ENCODE measurements around the gene ERCC6L. TPM values are rescaled to one million over a fixed set of nuclear protein-coding genes. Genes with fewer than 3 reads are reported as not detected.
"Not testable (repeated sequence)": the region's sequence is repeated elsewhere in the genome, so short reads cannot be mapped to it uniquely, and the experiment has no call there.

The ERCC6L gene
- total and polyA plus RNA-seq, 7 experiments from 2014 or later: 0.11 to 6.6 (median 0.22) TPM

DNA sequence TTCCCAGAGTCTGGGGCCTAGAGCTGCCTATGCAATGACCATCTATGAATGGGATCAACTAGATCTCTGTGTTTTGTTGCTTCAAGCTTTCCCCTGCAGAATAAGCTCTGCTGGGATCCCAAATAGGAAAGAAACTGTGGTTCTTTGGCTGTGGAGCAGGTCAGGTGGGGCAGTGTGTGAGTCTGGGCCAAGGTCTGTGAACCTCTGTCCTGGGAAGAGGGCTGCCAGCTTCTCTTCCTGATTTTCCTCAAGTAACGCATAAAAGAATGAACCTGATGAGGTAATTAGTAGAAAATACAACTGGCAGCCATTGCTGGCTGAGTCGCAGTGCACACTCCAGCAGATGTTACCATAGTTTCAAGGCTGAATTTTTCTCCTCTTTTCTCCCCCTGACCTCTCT, 61.8 kb downstream of the ERCC6L start:
- peaks cover 8 to 9% of the 10 kb centered on the region in 2 donors for H3K4me1 ChIP-seq (ENCODE audit: control insufficient read depth in 2 of 2, insufficient read depth in 2 of 2, low read length in 2 of 2)
- H3K9me3 ChIP-seq (ENCODE audit: control insufficient read depth in 2 of 3, low read length in 3 of 3): no peaks in the 10 kb centered on the region
- Mint-ChIP-seq H3K4me1 (peaks cover 0 to 13% (median 10%) of the 10 kb centered on the region in 7 donors), H3K4me3 (no peak overlapping the region), H3K27ac (no peak overlapping the region), H3K27me3 (peaks cover 0 to 4% (median 0%) of the 10 kb centered on the region in 5 donors), H3K36me3 (no peaks in the 10 kb centered on the region), H3K9me3 (peaks cover 0 to 1% (median 0%) of the 10 kb centered on the region in 11 donors)
- DNase-seq (no peak), ATAC-seq (no peak)
- intact Hi-C loops (cut with micrococcal nuclease): no loop called here
- CTCF ChIA-PET: no interaction called here
- no peaks in the 10 kb centered on the region for H3K36me3 ChIP-seq (ENCODE audit: control insufficient read depth in 2 of 3, insufficient read depth in 3 of 3, low read length in 3 of 3)
- no peaks in the 10 kb centered on the region for H3K27me3 ChIP-seq (ENCODE audit: control insufficient read depth in 2 of 2, insufficient read depth in 2 of 2, low read length in 2 of 2)
- no peak overlapping the region for H3K27ac ChIP-seq (ENCODE audit: low read depth, low read length)
- H3K4me3 ChIP-seq (ENCODE audit: low read length): no peak overlapping the region
- POLR2A ChIA-PET: no interaction called here

DNA sequence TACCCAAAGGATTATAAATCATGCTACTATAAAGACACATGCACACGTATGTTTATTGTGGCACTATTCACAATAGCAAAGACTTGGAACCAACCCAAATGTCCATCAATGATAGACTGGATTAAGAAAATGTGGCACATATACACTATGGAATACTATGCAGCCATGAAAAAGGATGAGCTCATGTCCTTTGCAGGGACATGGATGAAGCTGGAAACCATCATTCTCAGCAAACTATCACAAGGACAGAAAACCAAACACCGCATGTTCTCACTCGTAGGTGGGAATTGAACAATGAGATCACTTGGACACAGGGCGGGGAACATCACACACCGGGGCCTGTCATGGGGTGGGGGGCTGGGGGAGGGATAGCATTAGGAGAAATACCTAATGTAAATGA, 62.5 kb downstream of the ERCC6L start:
- H3K4me1 ChIP-seq (ENCODE audit: control insufficient read depth in 2 of 2, insufficient read depth in 2 of 2, low read length in 2 of 2); H3K27ac ChIP-seq (ENCODE audit: low read depth, low read length); H3K27me3 Mint-ChIP-seq; H3K4me3 ChIP-seq (ENCODE audit: low read length); CTCF ChIA-PET; H3K36me3 Mint-ChIP-seq; DNase-seq; POLR2A ChIA-PET; intact Hi-C loops (cut with micrococcal nuclease); H3K27me3 ChIP-seq (ENCODE audit: control insufficient read depth in 2 of 2, insufficient read depth in 2 of 2, low read length in 2 of 2); H3K9me3 Mint-ChIP-seq; H3K9me3 ChIP-seq (ENCODE audit: control insufficient read depth in 2 of 3, low read length in 3 of 3); ATAC-seq; H3K27ac Mint-ChIP-seq; H3K36me3 ChIP-seq (ENCODE audit: control insufficient read depth in 2 of 3, insufficient read depth in 3 of 3, low read length in 3 of 3); H3K4me3 Mint-ChIP-seq: not testable (repeated sequence)
- peaks cover 0 to 13% (median 10%) of the 10 kb centered on the region in 7 donors for H3K4me1 Mint-ChIP-seq

GRCh38 chrX:72169008-72169728, 69.7 kb downstream of the ERCC6L start:
- Mint-ChIP-seq H3K9me3 (peaks cover 0 to 2% (median 0%) of the 10 kb centered on the region in 11 donors), H3K27ac (peak overlapping the region; percentile 87 to 97 (median 90)), H3K36me3 (no peaks in the 10 kb centered on the region), H3K4me3 (peak overlapping the region; percentile 46 to 89 (median 84)), H3K4me1 (peaks cover 0 to 10% (median 5%) of the 10 kb centered on the region in 7 donors), H3K27me3 (peaks cover 0 to 5% (median 0%) of the 10 kb centered on the region in 5 donors)
- Histone ChIP-seq H3K27ac (ENCODE audit: low read depth, low read length) (peak overlapping the region; percentile 66), H3K9me3 (ENCODE audit: control insufficient read depth in 2 of 3, low read length in 3 of 3) (no peaks in the 10 kb centered on the region), H3K4me3 (ENCODE audit: low read length) (peak overlapping the region; percentile 28), H3K4me1 (ENCODE audit: control insufficient read depth in 2 of 2, insufficient read depth in 2 of 2, low read length in 2 of 2) (no peaks in the 10 kb centered on the region), H3K27me3 (ENCODE audit: control insufficient read depth in 2 of 2, insufficient read depth in 2 of 2, low read length in 2 of 2) (no peaks in the 10 kb centered on the region), H3K36me3 (ENCODE audit: control insufficient read depth in 2 of 3, insufficient read depth in 3 of 3, low read length in 3 of 3) (no peaks in the 10 kb centered on the region)
- POLR2A ChIA-PET: interaction anchor here (2.0 kb wide), 1 partner anchor 12 kb away, joined by 9 read pairs; the partner anchor contains the start of gene PIN4
- intact Hi-C loops (cut with micrococcal nuclease): loop anchor here (1.0 kb wide), 1 partner anchor 12 kb away; the partner anchor contains the start of gene PIN4 (in 2 of the 2)
- CTCF ChIA-PET: interaction anchor here (0.9 kb wide), 1 partner anchor 12 kb away, joined by 4 read pairs; no protein-coding TSS in a partner anchor
- DNase-seq (peak in 7 of 9 donors; percentile 52 to 71 (median 58)), ATAC-seq (peak; percentile 94)

DNA sequence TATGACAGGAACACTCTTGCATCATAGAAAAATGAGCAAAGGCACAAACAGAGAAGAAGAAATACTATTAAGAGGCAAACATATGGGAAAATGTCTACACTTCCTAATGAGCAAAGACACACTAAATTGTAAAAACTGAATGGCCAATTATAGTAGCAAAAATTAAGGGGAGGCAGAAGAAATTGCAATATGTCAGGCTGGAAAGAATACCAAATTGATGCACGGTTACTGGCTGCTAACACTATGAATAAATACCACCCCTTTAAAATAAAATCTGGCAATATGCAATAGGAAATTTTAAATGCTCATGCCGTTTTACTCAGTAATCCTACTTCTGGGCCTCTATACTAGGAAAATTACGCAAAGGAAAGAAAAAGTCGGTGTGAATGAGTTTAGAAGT, 73.3 kb downstream of the ERCC6L start:
- Histone ChIP-seq H3K27me3 (ENCODE audit: control insufficient read depth in 2 of 2, insufficient read depth in 2 of 2, low read length in 2 of 2) (no peaks in the 10 kb centered on the region), H3K36me3 (ENCODE audit: control insufficient read depth in 2 of 3, insufficient read depth in 3 of 3, low read length in 3 of 3) (no peaks in the 10 kb centered on the region), H3K9me3 (ENCODE audit: control insufficient read depth in 2 of 3, low read length in 3 of 3) (no peaks in the 10 kb centered on the region), H3K27ac (ENCODE audit: low read depth, low read length) (no peak overlapping the region), H3K4me1 (ENCODE audit: control insufficient read depth in 2 of 2, insufficient read depth in 2 of 2, low read length in 2 of 2) (no peaks in the 10 kb centered on the region), H3K4me3 (ENCODE audit: low read length) (no peak overlapping the region)
- CTCF ChIA-PET: no interaction called here
- DNase-seq (no peak), ATAC-seq (no peak)
- peaks cover 0 to 10% (median 5%) of the 10 kb centered on the region in 7 donors for H3K4me1 Mint-ChIP-seq
- no peaks in the 10 kb centered on the region for H3K36me3 Mint-ChIP-seq
- H3K27me3 Mint-ChIP-seq: peaks cover 0 to 5% (median 0%) of the 10 kb centered on the region in 5 donors
- H3K27ac Mint-ChIP-seq: no peak overlapping the region
- POLR2A ChIA-PET: no interaction called here
- H3K9me3 Mint-ChIP-seq: peaks cover 0 to 2% (median 0%) of the 10 kb centered on the region in 11 donors
- intact Hi-C loops (cut with micrococcal nuclease): no loop called here
- no peak overlapping the region for H3K4me3 Mint-ChIP-seq

DNA sequence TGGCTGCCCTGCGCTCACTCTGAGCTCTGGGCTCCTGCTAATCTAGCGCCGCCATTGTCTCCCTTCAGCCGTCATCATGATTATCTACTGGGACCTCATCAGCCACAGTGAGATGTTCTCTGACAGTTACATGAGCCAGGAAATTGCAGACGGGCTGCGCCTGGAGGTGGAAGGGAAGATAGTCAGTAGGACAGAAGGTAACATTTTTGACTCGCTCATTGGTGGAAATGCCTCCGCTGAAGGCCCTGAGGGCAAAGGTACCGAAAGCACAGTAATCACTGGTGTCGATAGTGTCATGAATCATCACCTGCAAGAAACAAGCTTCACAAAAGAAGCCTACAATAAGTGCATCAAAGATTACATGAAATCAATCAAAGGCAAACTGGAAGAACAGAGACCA, 79.1 kb downstream of the ERCC6L start:
- peaks cover 0 to 4% (median 0%) of the 10 kb centered on the region in 11 donors for H3K9me3 Mint-ChIP-seq
- H3K27me3 Mint-ChIP-seq: peaks cover 0 to 5% (median 0%) of the 10 kb centered on the region in 5 donors
- no peak for ATAC-seq
- ChIA-PET POLR2A (no interaction called here), CTCF (no interaction called here)
- no peaks in the 10 kb centered on the region for H3K4me1 Mint-ChIP-seq
- H3K9me3 ChIP-seq (ENCODE audit: control insufficient read depth in 2 of 3, low read length in 3 of 3): no peaks in the 10 kb centered on the region
- H3K36me3 ChIP-seq (ENCODE audit: control insufficient read depth in 2 of 3, insufficient read depth in 3 of 3, low read length in 3 of 3): no peaks in the 10 kb centered on the region
- DNase-seq: no peak
- no peak overlapping the region for H3K27ac ChIP-seq (ENCODE audit: low read depth, low read length)
- H3K4me3 Mint-ChIP-seq: no peak overlapping the region
- intact Hi-C loops (cut with micrococcal nuclease): no loop called here
- H3K27ac Mint-ChIP-seq: no peak overlapping the region
- H3K4me1 ChIP-seq (ENCODE audit: control insufficient read depth in 2 of 2, insufficient read depth in 2 of 2, low read length in 2 of 2): no peaks in the 10 kb centered on the region
- peaks cover 0 to 4% (median 0%) of the 10 kb centered on the region in 5 donors for H3K36me3 Mint-ChIP-seq
- no peak overlapping the region for H3K4me3 ChIP-seq (ENCODE audit: low read length)
- no peaks in the 10 kb centered on the region for H3K27me3 ChIP-seq (ENCODE audit: control insufficient read depth in 2 of 2, insufficient read depth in 2 of 2, low read length in 2 of 2)

DNA sequence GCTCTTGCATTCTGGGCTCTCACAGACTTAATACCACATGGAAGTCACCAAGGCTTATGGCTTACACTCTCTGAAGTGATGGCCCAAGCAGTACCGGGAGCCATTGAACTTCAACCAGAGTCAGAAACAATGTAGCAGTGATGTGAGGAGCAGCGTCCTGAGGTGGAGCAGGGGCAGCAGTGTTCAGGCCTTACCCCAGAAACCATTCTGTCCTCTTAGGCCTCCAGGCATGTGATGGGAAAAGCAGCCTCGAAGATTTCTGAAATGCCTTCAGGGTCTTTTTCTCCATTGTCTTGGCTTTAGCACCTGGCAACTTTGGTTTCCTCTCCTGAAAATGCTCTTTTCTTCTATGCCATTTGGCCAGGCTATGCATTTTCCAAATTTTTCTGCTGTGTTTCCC, 80.1 kb downstream of the ERCC6L start:
- Histone ChIP-seq H3K36me3 (ENCODE audit: control insufficient read depth in 2 of 3, insufficient read depth in 3 of 3, low read length in 3 of 3) (no peaks in the 10 kb centered on the region), H3K9me3 (ENCODE audit: control insufficient read depth in 2 of 3, low read length in 3 of 3) (no peaks in the 10 kb centered on the region), H3K4me1 (ENCODE audit: control insufficient read depth in 2 of 2, insufficient read depth in 2 of 2, low read length in 2 of 2) (no peaks in the 10 kb centered on the region), H3K27ac (ENCODE audit: low read depth, low read length) (no peak overlapping the region), H3K27me3 (ENCODE audit: control insufficient read depth in 2 of 2, insufficient read depth in 2 of 2, low read length in 2 of 2) (no peaks in the 10 kb centered on the region), H3K4me3 (ENCODE audit: low read length) (no peak overlapping the region)
- ATAC-seq: no peak
- ChIA-PET POLR2A (no interaction called here), CTCF (no interaction called here)
- Mint-ChIP-seq H3K27ac (no peak overlapping the region), H3K36me3 (peaks cover 0 to 4% (median 0%) of the 10 kb centered on the region in 5 donors), H3K27me3 (peaks cover 0 to 5% (median 0%) of the 10 kb centered on the region in 5 donors), H3K4me3 (no peak overlapping the region), H3K4me1 (no peaks in the 10 kb centered on the region), H3K9me3 (peaks cover 0 to 4% (median 0%) of the 10 kb centered on the region in 11 donors)
- no peak for DNase-seq
- intact Hi-C loops (cut with micrococcal nuclease): no loop called here

Data from naive thymus-derived CD4-positive, alpha-beta T cell (primary cell).